Measurements from ENCODE around the gene PRSS35.
"Not testable (repeated sequence)": the region's sequence is repeated elsewhere in the genome, so short reads cannot be mapped to it uniquely, and the experiment has no call there.

PRSS35 gene

DNA sequence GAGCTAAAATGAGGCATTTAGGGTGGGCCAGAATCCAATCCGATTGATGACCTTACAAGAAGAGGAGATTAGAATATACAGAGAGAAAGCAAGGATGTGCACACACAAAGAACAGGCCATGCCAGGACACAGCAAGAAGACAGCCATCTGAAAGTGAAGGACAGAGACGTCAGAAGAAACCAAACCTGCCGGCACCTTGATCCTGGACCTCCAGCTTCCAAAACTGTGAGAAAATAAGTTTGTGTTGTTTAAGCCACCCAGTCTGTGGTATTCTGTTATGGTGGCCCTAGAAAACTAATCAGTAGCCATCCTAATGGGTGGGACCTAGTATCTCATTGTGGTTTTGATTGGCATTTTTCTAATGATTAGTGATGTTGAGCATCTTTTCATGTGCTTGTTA is 41.7 kb upstream of the PRSS35 start:
- TF ChIP-seq, protein P1, sequence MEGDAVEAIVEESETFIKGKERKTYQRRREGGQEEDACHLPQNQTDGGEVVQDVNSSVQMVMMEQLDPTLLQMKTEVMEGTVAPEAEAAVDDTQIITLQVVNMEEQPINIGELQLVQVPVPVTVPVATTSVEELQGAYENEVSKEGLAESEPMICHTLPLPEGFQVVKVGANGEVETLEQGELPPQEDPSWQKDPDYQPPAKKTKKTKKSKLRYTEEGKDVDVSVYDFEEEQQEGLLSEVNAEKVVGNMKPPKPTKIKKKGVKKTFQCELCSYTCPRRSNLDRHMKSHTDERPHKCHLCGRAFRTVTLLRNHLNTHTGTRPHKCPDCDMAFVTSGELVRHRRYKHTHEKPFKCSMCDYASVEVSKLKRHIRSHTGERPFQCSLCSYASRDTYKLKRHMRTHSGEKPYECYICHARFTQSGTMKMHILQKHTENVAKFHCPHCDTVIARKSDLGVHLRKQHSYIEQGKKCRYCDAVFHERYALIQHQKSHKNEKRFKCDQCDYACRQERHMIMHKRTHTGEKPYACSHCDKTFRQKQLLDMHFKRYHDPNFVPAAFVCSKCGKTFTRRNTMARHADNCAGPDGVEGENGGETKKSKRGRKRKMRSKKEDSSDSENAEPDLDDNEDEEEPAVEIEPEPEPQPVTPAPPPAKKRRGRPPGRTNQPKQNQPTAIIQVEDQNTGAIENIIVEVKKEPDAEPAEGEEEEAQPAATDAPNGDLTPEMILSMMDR (IDR thresholded peaks at IDR 0.05; ENCODE audit: borderline replicate concordance, control extremely low read depth, extremely low read depth, insufficient read depth, missing control alignments): no peak
- in situ Hi-C loops (cut with MboI; ENCODE audit: low sequenced_read_pairs, unreplicated experiment): no loop called here
- no peak for DNase-seq (ENCODE audit: low spot score)

DNA sequence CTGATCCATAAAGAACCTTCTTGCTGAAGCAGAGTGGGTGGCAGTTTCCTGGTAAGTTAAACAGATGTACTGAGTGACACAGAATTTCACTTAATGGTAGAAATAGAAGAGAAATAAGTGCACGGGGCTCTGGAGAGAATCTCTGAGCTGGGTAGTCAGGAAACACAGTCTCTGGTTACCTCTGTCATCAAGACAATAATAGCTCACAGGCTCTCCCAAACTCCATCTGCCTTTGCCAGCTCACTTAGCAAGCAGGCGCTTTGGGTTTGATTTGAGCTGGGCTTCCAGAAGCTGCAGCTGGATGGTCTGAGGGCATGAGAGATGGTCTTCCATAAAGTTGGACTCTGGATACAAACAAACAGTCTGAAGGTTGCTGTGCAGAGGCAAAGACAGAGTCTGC is 39.6 kb upstream of the PRSS35 start:
- DNase-seq (ENCODE audit: low spot score): no peak
- in situ Hi-C loops (cut with MboI; ENCODE audit: low sequenced_read_pairs, unreplicated experiment): no loop called here
- TF ChIP-seq, protein P1 (IDR thresholded peaks at IDR 0.05; ENCODE audit: borderline replicate concordance, control extremely low read depth, extremely low read depth, insufficient read depth, missing control alignments): no peak

DNA sequence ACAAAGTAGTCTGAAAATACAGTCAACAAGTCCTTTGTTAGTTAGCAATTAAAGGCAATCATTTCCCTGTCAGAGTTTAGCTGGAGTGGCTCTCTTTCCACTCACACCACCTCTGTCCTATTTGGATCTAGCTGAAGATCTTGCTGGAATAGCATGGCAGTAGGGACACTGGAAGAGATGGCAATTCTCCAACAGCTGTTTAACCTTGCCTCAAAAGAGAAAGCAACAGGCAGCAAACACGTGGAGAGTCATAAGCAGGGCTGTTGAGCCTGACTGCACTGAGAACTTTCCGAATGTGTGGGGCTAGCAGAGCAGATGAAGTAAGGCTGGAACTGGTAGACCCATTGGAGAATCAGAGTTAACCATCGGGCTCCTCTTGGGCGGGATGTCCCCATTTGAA is 38.0 kb upstream of the PRSS35 start:
- no peak for DNase-seq (ENCODE audit: low spot score)
- TF ChIP-seq, protein P1 (IDR thresholded peaks at IDR 0.05; ENCODE audit: borderline replicate concordance, control extremely low read depth, extremely low read depth, insufficient read depth, missing control alignments): no peak
- in situ Hi-C loops (cut with MboI; ENCODE audit: low sequenced_read_pairs, unreplicated experiment): no loop called here

DNA sequence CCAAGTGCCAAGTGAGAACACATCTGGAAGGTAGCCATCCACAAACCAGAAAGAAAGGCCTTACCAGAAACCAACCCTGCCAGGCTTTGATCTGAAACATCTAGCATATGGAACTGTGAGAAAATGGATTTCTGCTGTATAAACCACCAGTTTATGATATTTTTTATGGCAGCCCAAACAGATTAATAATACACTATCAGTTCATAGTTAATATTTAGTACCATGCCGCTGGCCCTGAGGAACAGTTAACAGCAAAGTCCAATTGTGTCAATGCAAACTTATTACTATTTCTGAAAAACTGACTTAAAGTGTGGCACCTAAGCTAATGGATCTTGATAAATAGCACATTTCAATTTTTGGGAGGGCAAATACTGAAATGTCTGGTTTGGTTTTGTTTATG is 35.4 kb upstream of the PRSS35 start:
- no peak for DNase-seq (ENCODE audit: low spot score)
- TF ChIP-seq, protein P1 (IDR thresholded peaks at IDR 0.05; ENCODE audit: borderline replicate concordance, control extremely low read depth, extremely low read depth, insufficient read depth, missing control alignments): no peak
- in situ Hi-C loops (cut with MboI; ENCODE audit: low sequenced_read_pairs, unreplicated experiment): no loop called here

DNA sequence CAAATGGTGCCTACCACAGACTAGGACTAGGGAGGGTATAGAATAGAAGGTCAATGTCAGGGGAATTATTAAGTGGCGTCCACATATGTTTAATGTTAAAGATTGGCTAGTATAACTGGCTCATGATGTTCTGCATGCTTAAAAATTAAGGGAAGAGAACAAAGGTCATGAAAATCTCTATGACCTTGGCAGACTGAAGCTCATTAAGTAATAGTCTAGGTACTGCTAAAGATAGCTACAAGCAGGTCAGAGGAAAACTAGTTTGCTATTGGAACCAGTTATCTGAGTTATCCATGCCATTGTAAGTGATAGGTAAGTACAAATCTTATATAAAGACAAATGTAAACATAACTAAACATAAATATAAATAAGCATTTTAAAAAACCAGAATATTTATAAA is 32.9 kb upstream of the PRSS35 start:
- DNase-seq (ENCODE audit: low spot score): no peak
- TF ChIP-seq, protein P1 (IDR thresholded peaks at IDR 0.05; ENCODE audit: borderline replicate concordance, control extremely low read depth, extremely low read depth, insufficient read depth, missing control alignments): no peak
- in situ Hi-C loops (cut with MboI; ENCODE audit: low sequenced_read_pairs, unreplicated experiment): no loop called here

DNA sequence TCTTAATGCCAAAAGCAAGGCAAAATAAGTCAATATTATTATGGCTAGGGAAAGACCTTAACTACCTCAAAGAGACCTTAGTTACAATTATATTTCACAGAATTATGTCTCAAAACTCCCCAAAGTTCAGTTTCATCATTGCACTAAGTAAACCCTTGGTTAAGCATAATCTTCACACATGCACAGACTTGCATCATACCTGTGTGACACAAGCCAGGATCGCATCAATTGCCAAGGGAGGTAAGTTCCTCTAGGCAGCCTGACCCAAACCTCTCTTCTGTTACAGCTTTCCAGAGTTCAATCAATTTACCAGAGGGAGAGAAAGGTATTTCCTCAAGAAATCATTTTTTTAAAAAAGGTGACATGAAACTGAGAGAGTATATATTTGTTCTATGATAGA is 31.9 kb upstream of the PRSS35 start:
- in situ Hi-C loops (cut with MboI; ENCODE audit: low sequenced_read_pairs, unreplicated experiment): no loop called here
- no peak for DNase-seq (ENCODE audit: low spot score)
- TF ChIP-seq, protein P1 (IDR thresholded peaks at IDR 0.05; ENCODE audit: borderline replicate concordance, control extremely low read depth, extremely low read depth, insufficient read depth, missing control alignments): no peak

DNA sequence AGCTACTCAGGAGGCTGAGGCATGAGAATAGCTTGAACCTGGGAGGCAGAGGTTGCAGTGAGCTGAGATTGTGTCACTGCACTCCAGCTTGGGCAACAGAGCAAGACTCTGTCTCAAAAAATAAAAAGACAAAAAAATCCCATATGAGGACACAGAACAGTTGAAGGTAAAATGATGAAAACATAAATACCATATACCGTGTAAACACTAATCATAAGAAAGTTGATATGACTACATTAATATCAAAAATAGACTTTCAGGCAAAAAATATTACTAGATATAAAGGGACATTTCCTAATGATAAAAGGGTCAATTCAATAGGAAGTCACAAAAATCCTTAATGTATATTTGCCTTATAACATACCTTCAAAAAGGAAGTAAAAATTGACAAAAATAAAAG is 30.4 kb upstream of the PRSS35 start:
- in situ Hi-C loops (cut with MboI; ENCODE audit: low sequenced_read_pairs, unreplicated experiment); DNase-seq (ENCODE audit: low spot score): not testable (repeated sequence)

All from GM13976 (cell line).